22Rv1 (cell line): Measurements from ENCODE around the gene LINC00237.

Experiments used
- CTCF ChIP-seq: fragments of 450-650 bp; IDR thresholded peaks from 2 replicates; pipeline ENCODE4 v1.5.1; 2017; ENCODE audit warnings: mild to moderate bottlenecking
- ZFX ChIP-seq: fragments of 450-650 bp; IDR thresholded peaks from 2 replicates; pipeline ENCODE4 v1.6.1; 2017; ENCODE audit warnings: antibody characterized with exemption, borderline replicate concordance

DNA sequence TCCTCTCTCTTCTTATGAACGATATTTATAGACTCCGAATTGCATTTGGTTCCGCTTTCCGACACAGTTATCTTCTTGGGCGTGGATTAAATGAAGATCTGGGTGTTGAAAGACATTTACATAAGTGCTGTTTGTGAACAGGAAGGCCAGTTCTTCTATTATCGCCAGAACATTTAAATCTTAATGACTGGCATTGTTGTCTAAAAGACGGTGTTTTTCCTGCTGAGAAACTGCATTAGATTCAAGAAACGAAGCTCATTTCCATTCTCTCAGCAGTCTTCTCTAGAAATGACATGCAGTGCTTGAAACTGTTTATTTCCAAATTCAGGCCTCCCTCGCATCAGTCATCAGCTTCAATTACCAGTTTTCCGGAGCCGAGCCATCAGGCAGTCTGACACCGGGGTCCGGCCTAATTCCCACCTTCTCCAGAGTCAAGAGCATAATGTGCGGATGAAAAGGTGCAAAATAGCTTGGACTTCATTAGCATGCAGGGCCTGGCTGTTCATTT is 16.0 kb downstream of the LINC00237 start:
- TF ChIP-seq CTCF (no peak), ZFX (no peak)
